ENCODE results near the gene CPEB4. TPM values are rescaled to one million over a fixed set of nuclear protein-coding genes. Genes with fewer than 3 reads are reported as not detected.
A peak's percentile ranks its signal among the peaks of the same experiment; 100 is the strongest.

CPEB4 gene
- 1 to 10 TPM in 5 of 6 donors, not detected in 1; 4.8 to 8.8 (median 6.0) TPM for polyA plus RNA-seq (ENCODE audit: low read depth in 6 of 6)

GRCh38 chr5:173887610-173888472, at the start of gene CPEB4:
Gene CPEB4 (plus strand): TSS chr5:173888349. CDS start chr5:173889734, 1,385 bp downstream.
- Mint-ChIP-seq H3K36me3 (no peaks in the 10 kb centered on the region), H3K4me3 (peak within 1 kb of the TSS; percentile 96 to 100 (median 99)), H3K4me1 (peaks cover 64 to 84% (median 80%) of the 10 kb centered on the region in 3 donors), H3K27ac (peak within 1 kb of the TSS; percentile 88 to 100 (median 98)), H3K27me3 (no peaks in the 10 kb centered on the region), H3K9me3 (peaks cover 6 to 14% (median 10%) of the 10 kb centered on the region in 7 donors)
- peak; percentile 89 to 92 for ATAC-seq (ENCODE audit: low read depth in 2 of 2)
- DNase-seq, result peak; percentile 97

- ATAC-seq (ENCODE audit: low read depth in 2 of 2) (no peak), DNase-seq (no peak)
- Mint-ChIP-seq H3K4me1 (peaks cover 5 to 12% (median 11%) of the 10 kb centered on the region in 3 donors), H3K36me3 (no peaks in the 10 kb centered on the region), H3K9me3 (peaks cover 0 to 3% (median 0%) of the 10 kb centered on the region in 7 donors), H3K4me3 (no peak overlapping the region), H3K27me3 (no peaks in the 10 kb centered on the region), H3K27ac (no peak overlapping the region)
These were observed 48.9 kb upstream of the CPEB4 start for GRCh38 chr5:173839117-173839713.

DNA sequence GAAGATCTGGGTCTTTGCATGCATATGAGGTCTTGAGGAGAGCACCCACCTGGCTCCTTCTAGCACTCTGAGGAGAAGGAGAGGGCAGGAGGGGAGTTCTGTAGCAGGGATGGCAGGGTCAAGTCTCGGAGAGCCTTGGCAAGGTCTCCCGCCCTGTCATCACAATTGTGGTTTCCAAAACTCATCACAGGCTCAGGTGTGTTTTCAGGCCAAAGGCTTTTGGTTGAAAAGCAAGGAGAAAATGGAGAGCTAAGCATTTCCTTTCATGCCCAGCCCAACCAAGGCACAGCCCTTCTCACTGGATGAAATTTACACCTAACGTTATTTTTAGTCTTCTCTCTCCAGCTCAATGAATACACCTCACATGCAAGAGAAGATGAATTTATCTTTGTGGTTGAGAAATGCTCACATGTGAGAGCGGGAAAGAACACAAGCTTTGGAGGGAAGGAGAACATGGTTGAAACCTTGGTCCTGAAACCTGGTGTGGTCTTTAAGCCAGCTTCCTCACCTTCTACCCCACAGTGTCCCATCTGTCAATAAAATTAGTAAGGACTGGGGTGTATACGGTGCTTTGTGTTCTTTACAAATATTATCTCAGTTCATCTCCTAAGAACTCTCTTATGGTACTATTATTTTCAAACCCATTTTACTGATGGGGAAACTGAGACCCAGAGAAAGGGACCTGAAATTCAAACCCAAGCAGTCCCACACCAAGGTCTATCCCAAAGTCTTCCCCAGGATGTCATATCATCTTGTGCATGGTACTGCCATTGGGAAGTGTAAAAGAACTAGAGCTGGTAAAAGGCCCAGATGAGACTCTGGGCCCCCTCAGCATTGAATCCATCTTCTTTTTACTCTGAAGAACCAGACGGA, 47.8 kb upstream of the CPEB4 start:
- Mint-ChIP-seq H3K27me3 (peaks cover 0 to 6% (median 0%) of the 10 kb centered on the region in 3 donors), H3K27ac (peak overlapping the region in 1 of 6 donors; percentile 16), H3K4me1 (peaks cover 4 to 9% (median 6%) of the 10 kb centered on the region in 3 donors), H3K36me3 (no peaks in the 10 kb centered on the region), H3K9me3 (peaks cover 0 to 3% (median 0%) of the 10 kb centered on the region in 7 donors), H3K4me3 (no peak overlapping the region)
- DNase-seq, result no peak
- ATAC-seq (ENCODE audit: low read depth in 2 of 2), result no peak

- no peak for DNase-seq
- Mint-ChIP-seq H3K4me3 (peak overlapping the region in 1 of 8 donors; percentile 20), H3K27ac (peak overlapping the region in 2 of 6 donors; percentile 30 to 88), H3K36me3 (no peaks in the 10 kb centered on the region), H3K9me3 (peaks cover 0 to 3% (median 0%) of the 10 kb centered on the region in 7 donors), H3K27me3 (peaks cover 0 to 6% (median 0%) of the 10 kb centered on the region in 3 donors), H3K4me1 (peaks cover 4 to 10% (median 6%) of the 10 kb centered on the region in 3 donors)
- no peak for ATAC-seq (ENCODE audit: low read depth in 2 of 2)
These were observed 46.4 kb upstream of the CPEB4 start for GRCh38 chr5:173841710-173842109.

GRCh38 chr5:173843794-173844193, 44.4 kb upstream of the CPEB4 start:
- Mint-ChIP-seq H3K4me3 (no peak overlapping the region), H3K27me3 (peaks cover 0 to 6% (median 0%) of the 10 kb centered on the region in 3 donors)
- ATAC-seq (ENCODE audit: low read depth in 2 of 2), result no peak

GRCh38 chr5:173845321-173845720, 42.8 kb upstream of the CPEB4 start:
- peaks cover 7 to 33% (median 17%) of the 10 kb centered on the region in 3 donors for H3K4me1 Mint-ChIP-seq
- H3K4me3 Mint-ChIP-seq, result no peak overlapping the region
- peaks cover 0 to 6% (median 4%) of the 10 kb centered on the region in 3 donors for H3K27me3 Mint-ChIP-seq
- no peak for ATAC-seq (ENCODE audit: low read depth in 2 of 2)
- peaks cover 0 to 5% of the 10 kb centered on the region in 2 donors for H3K36me3 Mint-ChIP-seq
- peaks cover 2 to 19% (median 7%) of the 10 kb centered on the region in 7 donors for H3K9me3 Mint-ChIP-seq
- DNase-seq, result no peak
- H3K27ac Mint-ChIP-seq, result no peak overlapping the region

More at GRCh38 chr5:173843794-173844193, 44.4 kb upstream of the CPEB4 start:
- Mint-ChIP-seq H3K27ac (peak overlapping the region in 1 of 6 donors; percentile 29), H3K36me3 (peaks cover 0 to 5% of the 10 kb centered on the region in 2 donors), H3K9me3 (peaks cover 1 to 13% (median 4%) of the 10 kb centered on the region in 7 donors), H3K4me1 (peaks cover 13 to 31% (median 17%) of the 10 kb centered on the region in 3 donors)
- DNase-seq, result no peak

GRCh38 chr5:173846929-173847501, 41.1 kb upstream of the CPEB4 start:
- ATAC-seq (ENCODE audit: low read depth in 2 of 2) (no peak), DNase-seq (no peak)
- Mint-ChIP-seq H3K27ac (peak overlapping the region in 3 of 6 donors; percentile 49 to 88 (median 72)), H3K4me1 (peaks cover 15 to 39% (median 17%) of the 10 kb centered on the region in 3 donors), H3K36me3 (peaks cover 0 to 5% of the 10 kb centered on the region in 2 donors), H3K9me3 (peaks cover 2 to 19% (median 7%) of the 10 kb centered on the region in 7 donors), H3K4me3 (no peak overlapping the region), H3K27me3 (peaks cover 0 to 12% (median 4%) of the 10 kb centered on the region in 3 donors)

GRCh38 chr5:173848986-173849596, 39.1 kb upstream of the CPEB4 start:
- Mint-ChIP-seq H3K27ac (peak overlapping the region in 1 of 6 donors; percentile 39), H3K4me1 (peaks cover 15 to 38% (median 17%) of the 10 kb centered on the region in 3 donors), H3K4me3 (peak overlapping the region in 1 of 8 donors; percentile 7), H3K9me3 (peaks cover 2 to 19% (median 7%) of the 10 kb centered on the region in 7 donors), H3K36me3 (peaks cover 0 to 5% of the 10 kb centered on the region in 2 donors), H3K27me3 (peaks cover 0 to 26% (median 14%) of the 10 kb centered on the region in 3 donors)
- no peak for DNase-seq
- no peak for ATAC-seq (ENCODE audit: low read depth in 2 of 2)

GRCh38 chr5:173849908-173850307, 38.2 kb upstream of the CPEB4 start:
- H3K4me1 Mint-ChIP-seq, result peaks cover 18 to 38% (median 19%) of the 10 kb centered on the region in 3 donors
- no peak overlapping the region for H3K4me3 Mint-ChIP-seq
- H3K27me3 Mint-ChIP-seq, result peaks cover 0 to 20% (median 17%) of the 10 kb centered on the region in 3 donors
- H3K27ac Mint-ChIP-seq, result no peak overlapping the region
- peaks cover 0 to 5% of the 10 kb centered on the region in 2 donors for H3K36me3 Mint-ChIP-seq
- DNase-seq (no peak), ATAC-seq (ENCODE audit: low read depth in 2 of 2) (no peak)
- peaks cover 2 to 19% (median 7%) of the 10 kb centered on the region in 7 donors for H3K9me3 Mint-ChIP-seq

- Mint-ChIP-seq H3K4me3 (no peak overlapping the region), H3K36me3 (peaks cover 0 to 5% of the 10 kb centered on the region in 2 donors), H3K9me3 (peaks cover 2 to 19% (median 8%) of the 10 kb centered on the region in 7 donors), H3K27ac (peak overlapping the region in 2 of 6 donors; percentile 17 to 50), H3K4me1 (peaks cover 24 to 37% (median 27%) of the 10 kb centered on the region in 3 donors), H3K27me3 (peaks cover 6 to 20% (median 17%) of the 10 kb centered on the region in 3 donors)
- ATAC-seq (ENCODE audit: low read depth in 2 of 2), result no peak
- no peak for DNase-seq
These were observed 37.5 kb upstream of the CPEB4 start for GRCh38 chr5:173850659-173851058.

DNA sequence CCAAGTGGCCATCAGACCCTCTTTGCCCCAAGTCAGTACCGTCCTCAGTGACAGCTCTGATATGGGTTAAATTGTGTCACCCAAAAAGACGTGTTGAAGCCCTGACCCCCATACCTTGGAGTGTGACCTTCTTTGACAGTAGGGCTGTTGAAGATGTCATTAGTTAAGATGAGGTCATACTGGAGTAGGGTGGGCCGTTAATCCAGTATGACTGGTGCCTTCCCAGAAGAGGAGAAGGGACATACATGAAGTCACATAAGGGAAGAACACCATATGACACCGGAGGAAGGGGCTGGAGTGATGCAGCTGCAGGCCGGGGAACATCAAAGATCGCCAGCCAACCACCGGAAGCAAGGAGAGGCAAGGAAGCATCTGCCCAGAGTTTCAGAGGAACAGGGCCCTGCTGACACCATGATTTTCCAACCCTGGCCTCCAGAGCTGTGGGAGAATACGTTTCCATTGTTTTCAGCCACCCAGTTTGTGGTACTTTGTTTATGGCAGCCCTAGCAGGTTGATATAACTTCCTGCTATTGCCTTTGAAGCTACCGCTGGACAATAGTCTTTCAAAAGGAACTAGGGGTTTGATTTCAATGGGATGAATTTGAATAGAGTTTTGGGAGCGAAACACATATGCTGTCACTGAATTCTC, 36.4 kb upstream of the CPEB4 start:
- ATAC-seq (ENCODE audit: low read depth in 2 of 2) (no peak), DNase-seq (no peak)
- Mint-ChIP-seq H3K4me1 (peaks cover 24 to 33% (median 26%) of the 10 kb centered on the region in 3 donors), H3K9me3 (peaks cover 2 to 19% (median 8%) of the 10 kb centered on the region in 7 donors), H3K4me3 (no peak overlapping the region), H3K27me3 (peaks cover 8 to 20% (median 17%) of the 10 kb centered on the region in 3 donors), H3K36me3 (peaks cover 0 to 5% of the 10 kb centered on the region in 2 donors), H3K27ac (no peak overlapping the region)
